GM21423 (cell line): ENCODE results near the gene CADPS.

Experiments used
- ATAC-seq: cut with Tn5 transposase; IDR thresholded peaks from one replicate; pipeline ENCODE4 v1.9.1; 2021; ENCODE audit warnings: mild to moderate bottlenecking, moderate library complexity; ENCODE audit not compliant: unreplicated experiment

CADPS gene

DNA sequence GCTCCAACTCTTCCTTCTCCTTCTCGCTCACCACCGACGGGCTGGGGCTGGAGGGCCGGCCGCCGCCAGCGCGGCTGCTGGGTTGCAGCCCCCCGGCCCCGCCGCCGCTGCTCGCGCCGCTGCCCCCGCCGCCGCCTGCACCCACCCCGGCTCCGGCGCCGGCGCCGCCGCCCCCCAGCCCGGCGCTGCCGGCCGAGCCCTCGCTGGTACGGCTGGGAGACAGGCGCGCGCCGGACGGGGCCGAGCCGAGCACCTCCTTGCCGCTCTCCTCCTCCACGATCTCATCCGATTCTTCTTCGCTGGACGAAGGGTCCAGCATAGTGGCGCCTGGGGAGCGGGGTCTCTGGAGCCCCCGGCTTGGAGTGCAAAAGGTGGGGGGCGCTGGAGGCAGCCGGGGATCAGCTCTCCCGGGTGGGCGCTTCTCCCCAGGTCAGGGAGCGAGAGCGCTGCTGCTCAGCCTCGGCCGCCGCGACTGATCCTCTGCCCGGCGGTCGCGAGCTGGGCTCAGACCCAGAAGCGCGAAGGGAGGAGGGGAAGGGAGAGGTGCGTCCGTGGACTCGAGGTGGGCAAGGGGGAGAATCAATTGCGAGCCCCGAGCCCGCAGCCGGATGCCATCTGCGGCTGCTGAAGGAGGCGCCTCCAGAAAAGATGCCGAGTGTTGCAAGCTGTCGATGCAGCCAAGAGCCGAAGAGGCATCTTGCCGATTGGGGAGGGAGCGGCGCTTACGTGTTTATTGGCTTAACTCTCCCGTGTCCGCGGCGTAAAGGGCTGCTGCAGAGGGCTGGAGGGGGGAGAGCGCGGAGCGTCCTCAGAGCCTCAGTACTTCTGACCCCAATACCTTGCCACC, at the start of gene CADPS:
TSS of gene CADPS (minus strand) at position 706 of the 847 bp plus-strand sequence. CDS start at position 319, 387 bp downstream.
- no peak for ATAC-seq

DNA sequence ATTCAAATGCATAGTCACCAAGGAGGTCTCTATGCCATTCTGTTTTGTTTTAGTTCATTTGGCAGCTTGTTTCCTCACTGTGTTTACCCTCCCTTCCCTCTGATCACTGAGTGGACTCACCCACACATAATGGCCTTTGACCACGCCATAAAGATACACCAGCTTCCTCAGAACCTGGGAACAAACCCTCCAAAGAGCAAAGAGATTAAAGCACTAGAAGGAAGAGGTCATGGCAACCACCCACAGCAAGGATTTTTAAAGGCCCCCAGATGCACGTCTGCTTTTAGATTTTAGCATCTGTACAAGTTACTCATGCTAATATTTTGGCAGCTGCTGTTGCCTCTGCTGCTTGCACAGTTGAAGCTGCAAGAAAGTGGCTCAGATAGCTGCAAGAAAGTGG, 47.9 kb upstream of the CADPS start:
- no peak for ATAC-seq

DNA sequence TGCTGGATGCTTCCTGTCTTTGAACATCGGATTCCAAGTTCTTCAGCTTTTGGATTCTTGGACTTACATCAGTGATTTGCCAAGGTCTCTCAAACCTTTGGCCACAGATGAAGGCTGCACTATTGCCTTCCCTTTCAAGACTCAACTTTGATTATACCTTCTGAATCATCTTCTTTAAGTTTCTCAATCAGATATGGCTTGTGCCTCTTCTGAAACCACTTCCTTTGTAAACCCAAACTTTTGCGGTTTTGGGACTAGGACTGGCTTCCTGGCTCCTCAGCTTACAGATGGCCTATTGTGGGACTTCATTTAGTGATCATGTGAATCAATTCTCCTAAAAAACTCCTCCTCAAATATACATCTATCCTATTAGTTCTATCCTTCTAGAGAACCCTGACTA, 47.1 kb upstream of the CADPS start:
- ATAC-seq, result no peak

DNA sequence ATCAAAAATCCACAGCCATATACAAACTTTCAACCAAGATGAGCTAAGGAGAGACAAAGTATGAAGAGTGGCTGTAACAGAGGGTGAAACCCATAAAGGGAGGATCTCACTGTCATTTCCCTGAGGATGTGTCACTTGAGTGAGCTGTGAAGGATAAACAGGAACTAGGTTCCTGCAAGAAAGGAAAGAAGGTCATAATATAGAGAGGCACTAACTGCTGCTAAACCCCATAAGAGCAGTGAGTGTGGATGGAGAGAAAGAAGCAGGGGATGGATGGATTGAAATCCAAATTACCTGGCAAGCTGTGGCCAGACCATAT, 45.2 kb upstream of the CADPS start:
- no peak for ATAC-seq

DNA sequence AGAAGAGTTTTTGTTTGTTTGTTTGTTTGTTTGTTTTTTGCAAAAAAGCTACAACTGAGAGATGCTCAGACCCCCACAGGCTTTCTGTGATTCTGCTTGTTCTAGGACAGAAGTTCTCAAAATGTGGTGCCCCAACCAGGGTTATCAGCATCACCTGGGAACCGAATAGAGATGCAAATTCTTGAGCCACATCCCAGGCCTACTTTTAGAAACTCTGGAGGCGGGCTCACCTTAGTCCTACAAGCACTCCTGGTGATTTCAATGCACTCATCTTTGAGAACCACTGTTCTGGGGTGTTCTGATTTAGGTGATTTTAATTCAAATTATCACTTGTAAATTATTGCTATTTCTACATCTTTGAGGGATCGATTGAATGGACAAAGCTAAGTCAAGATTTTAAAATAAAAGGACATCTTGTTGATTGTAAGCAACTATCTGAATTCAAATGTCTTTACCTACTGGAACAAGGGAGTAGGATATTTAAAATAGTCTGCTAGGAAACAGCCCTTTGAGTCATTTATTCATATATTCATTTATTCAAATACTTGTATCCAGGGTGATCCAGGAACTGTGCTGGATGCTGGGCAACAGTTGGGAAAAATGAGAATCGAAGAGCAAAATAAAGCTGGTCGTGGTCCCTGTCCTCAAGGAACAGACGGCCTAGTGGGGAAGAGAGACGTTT, 44.7 kb upstream of the CADPS start:
- ATAC-seq, result no peak

DNA sequence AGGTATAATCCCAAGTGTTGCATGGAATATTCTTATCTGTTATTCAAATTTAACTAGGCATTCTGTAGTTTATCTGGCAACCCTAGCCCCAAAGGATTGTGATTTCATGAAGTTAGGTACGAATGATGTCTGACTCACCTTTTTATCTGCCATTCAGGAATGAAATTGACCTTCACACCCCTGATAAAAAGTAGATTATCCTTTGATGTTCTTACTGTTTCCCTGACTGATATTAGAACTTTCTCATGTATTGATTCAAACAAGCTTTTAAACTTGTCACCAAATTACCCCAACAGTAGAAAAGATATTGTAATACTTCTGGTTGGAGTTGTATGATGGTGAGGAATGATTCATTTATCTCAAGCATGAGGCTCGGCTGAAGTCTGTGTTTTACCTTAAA, 43.6 kb upstream of the CADPS start:
- ATAC-seq, result no peak

DNA sequence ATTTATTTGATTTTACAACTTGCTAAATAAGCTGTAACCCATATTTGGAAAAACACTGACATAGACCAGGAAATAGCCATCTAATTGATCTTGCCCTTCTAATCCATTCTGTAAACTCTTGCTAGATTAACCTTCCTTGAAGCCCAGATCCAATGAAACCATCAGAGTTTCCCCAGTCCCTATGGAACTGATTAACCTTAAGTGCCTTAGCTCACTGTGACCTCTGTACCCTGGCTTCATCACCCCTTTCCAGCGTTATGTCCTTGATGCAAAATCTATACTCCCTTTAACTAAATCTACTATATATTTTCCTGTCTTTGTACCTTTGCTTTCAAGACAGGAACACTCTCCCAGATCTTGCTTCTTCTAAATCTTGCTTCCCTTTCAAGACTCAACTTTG, 42.9 kb upstream of the CADPS start:
- ATAC-seq, result no peak

DNA sequence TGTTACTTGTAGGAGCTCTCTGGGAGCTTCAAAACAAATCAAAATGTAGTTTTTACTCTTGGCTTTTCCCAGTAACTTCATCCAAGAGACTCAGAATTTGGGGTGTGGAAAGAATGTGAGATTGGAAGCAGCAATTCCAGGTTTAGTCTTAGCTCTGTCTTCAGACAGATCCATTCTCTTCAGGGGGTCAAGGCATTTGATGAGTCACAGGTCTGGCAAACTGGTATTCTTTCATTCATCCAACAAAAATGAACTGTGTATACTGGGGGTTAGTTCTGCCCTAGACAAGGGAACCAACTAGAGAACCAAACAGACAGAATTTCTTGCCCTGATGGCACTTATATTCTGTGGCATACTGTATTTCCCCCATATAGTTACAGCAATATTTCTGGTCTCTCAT, 36.3 kb upstream of the CADPS start:
- no peak for ATAC-seq

DNA sequence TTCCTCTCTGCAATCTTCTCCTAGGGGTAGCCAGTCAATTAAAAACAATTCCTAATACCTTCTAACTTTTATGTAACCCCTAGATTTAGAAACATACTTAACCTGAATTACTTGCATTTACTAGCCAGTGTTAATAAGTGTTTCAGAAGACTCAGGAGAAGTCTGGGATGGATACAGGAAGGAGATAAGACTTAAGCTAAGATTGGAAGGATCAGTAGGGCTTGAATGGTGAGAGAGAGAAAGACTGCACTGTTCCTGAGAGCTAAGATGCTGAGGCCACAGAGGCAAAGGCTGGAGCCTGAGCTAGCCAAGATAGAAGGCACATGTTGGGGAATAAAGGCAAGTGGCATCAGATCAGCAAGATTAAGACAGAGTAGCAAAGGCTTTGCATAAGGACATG, 30.1 kb upstream of the CADPS start:
- ATAC-seq, result no peak

DNA sequence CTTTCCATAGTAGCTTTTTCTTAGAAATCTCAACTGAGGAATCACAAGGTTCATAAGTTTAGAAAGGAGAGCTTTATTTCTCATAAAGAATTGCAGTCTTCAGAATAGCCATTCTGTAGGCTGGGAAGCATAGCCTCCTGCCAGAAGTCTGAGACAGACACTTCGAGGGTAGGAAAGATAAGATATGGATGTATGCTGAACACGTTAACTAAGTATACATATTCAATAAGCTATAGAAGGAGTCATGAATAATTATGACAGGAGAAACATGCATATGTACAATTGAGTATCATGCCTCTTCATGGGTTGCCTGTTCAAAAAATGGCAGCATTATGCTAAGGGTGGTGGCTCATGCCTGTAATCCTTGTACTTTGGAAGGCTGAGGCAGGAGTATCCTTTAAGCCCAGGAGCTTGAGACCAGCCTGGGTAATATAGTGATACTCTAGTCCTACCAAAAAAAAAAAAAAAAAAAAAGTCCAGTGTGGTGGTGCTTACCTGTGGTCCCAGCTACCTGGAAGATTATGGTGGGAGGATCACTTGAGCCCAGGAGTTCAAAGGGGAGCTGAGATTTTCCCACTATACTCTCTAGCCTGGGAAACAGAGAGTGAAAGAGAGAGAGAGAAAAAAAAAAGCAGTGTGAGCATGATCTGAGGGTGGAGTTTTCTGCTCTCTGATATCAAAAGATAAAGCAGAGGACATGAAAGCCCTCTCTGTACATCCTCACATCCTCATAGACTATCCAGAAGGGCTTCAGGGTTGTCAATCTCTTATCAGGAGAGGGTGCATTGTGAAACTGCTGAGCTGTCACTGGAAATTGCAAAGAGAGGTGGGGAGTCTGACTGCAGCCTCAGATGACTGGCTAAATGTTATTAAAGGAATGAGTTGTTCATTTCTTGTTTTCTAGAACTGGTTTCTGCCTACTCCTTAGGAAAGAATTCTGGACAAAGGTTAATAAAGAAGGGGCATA, 23.6 kb upstream of the CADPS start:
- ATAC-seq, result no peak

DNA sequence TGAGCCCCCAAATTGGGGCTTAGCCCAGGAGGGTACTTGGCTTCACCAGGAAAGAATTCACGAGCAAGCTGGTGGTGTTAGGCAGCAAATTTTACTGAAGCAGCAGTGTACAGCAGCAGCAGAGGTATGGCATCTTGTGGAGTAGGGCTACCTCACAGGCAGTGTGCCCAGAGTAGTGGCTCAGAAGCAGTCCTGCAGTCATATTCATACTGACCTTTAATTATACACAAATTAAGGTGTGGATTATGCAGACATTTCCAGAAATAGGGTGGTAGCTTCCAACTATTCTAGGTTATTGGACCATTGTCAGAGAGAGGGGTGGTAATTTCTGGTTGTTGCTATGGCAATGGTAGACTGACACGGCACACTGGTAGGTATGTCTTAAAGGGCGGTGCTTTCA, 20.7 kb upstream of the CADPS start:
- no peak for ATAC-seq

DNA sequence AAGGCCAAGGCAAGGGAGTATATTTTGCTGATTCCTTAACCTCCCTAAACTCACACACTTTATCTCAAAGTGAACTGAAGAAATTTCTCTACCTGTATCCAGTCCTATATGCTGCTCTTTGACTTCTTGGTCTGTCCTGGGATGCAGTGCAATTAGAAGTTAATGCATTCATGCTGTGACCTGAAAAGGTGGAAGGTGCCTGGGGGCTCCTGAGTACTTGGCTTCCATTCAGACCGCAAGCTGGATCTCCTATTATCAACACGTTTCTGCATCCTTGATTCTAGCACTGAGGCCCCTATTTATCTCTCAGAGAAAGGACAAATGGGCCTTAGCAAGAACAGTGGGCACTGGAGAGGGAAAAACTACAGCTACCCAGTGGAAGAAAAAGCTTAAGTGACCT, 17.7 kb upstream of the CADPS start:
- ATAC-seq, result no peak

DNA sequence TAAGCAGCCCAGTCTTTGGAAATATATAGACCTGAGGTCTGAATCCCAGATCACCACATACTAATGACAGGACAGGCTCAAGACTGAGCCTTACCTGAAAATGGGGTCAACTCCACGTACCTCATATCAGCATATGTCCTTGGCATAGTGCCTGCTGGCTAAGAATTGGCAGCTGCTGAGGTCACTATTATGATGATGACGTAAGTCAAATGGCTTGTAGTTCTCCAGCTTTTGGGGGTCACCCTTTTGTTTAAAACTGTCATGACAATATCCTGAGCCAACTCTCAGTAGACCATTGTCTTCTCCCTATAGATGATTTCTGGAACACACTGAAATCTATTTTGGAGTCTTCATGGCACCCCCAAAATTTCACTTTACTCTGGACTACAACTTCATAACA, 16.8 kb upstream of the CADPS start:
- ATAC-seq, result no peak

DNA sequence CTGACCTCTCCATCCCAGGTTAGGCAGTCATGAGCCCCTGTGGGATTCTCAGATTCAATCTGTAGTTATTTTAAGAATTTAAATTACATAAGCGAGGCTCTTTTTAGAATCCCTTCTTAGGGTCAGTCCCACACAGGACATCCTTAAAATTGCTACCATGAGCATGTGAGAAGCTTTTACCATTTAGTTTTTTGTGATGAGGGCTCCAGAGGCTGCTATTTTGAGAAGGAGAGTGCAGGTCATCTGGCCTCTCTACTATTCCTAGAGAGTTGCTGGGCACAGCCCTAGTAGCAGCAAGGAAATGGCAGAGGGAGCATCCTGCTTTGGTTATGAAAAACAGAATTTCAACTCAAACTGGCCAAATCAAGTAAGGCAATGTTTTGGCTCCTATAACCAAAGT, 13.6 kb upstream of the CADPS start:
- no peak for ATAC-seq

DNA sequence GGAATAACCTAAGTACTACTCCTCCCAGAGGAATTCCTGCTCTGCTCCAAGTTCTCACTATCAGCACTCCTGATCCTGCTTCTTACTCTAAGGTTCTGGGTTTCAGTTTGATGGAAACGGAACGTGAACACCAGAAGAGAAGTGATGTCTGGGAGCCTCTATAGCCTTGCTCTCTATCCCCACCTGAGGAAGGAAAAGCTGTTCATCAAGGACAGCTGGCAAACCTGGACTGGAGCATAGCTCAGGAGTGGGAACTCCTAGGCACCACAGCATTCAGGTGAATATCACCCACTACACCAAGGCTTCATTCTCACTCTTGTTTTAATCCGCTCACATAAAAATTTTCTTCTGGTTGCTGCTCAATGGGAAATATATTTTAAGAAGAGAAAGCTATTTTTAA, 13.0 kb upstream of the CADPS start:
- ATAC-seq, result no peak

DNA sequence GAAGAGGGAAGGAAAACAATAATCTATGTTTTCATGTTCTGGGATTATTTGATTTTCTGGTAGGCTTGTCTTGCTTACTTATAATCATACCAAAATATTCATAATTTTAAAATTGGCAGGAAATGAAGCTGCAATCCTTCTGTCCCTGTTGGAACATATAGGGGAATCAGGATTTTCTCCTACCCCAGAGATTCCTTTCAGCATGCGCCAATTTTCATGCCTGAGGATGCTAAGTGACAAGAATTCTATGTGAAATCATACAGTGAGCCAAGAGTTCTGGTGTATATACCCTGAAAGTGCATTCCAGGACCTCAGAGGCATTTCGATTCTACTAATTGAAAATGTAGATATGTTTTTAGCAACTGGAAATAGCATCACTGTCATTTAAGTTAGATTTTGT, 9.9 kb upstream of the CADPS start:
- ATAC-seq, result no peak

DNA sequence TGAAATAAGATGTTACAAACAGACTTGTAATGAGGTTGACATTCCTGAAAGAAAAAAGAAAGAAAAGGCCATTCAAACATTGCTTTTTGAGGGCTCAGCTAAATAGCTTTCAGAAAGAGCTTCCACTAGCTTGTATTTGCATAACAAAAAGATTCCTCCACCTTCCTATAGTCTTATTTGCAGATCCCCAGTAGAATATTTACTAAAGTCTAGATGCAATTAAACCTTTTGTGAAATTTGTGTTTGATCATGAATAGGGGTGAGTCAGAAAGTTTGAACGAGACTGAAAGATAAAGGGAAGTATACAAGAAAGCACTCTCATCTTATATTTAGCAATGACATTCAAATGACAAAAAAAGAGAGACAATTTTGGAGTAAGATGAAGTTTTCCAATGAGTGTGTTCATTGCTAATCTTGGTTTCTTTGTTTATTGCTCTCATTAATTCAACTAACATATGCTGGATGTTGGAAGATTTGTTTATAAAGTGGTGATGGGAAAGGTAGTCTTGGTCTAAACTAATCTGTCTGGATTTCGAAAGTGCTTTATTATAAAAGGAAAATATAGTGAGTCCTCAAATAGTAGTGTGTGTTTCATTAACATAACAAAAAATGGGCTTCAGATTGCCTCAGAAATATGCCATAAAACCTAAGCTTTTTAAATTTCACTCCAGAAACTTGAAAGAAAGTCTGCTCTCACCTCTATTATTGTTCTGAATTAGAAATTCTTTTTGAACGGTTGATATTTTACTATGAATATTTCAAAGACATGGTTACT, 9.1 kb upstream of the CADPS start:
- no peak for ATAC-seq

DNA sequence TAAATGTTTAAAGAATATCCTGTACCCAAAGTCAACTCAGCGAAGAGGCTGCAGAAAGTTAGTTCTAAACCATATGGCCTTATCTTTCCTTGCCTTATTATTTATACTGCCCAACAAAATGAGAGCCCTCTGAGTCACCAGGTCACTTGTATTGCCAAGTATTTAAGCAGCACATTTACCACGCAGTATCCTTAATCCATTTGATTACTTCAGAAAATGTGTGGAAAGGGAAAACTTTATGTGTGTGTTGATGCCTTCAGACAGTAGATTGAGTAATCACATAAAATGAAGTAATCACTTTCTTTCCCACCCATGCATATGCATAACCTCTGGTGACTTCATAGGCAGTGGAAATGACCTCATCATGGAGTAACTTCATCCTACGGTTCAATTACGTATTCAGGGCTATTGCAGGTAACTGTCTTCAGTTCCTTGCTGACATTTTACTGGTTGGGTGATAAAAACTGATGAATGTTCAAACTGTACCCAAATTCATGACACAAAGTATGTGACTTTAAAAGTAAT, 7.5 kb upstream of the CADPS start:
- no peak for ATAC-seq

DNA sequence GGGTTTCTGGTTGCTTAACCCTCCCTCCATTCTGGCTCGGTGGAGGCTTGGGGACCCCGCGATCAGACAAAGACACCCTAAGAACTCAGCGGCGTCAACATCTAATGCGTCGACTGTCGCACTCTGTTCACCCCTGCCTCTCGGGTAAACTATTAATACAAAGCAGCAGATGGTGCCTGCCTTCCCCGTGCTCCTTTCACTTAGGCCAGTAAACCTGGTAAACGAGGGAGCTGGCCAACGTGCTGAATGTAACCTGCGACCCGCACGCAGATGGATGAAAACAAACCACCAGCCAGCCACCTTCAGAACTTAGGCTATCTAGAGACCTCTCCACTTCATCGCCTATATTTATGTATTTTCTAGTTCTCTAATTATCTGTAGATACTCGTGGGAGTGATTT, 848 bp upstream of the CADPS start:
- ATAC-seq, result no peak

DNA sequence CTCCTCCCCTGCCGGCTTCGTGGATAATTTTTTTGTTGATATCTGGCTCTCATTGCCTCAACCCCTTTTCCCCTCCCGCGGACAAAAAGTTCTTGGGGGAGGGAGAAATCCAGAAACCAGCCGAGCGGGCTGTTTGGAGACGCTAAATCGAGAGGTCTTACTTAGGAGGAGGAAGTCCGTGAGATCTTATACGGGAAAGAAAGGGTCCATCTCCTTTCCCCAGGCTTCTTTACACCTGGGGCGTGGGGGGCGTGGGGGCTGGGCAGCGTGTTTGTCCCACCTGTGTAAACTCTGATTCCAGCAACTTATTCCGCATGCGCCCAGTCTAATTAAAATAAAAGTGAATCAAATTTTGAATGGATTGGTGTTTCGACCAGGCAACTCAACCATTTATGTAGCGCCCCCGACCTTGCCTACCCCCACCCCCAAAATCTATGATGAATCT, 364 bp upstream of the CADPS start:
- no peak for ATAC-seq
